Measurements from ENCODE around the gene DFFB.

GRCh38 chr1:3925762-3926161 lies 68.5 kb downstream of the DFFB start:
- no peak for TF ChIP-seq EZH2phosphoT487 (IDR thresholded peaks at IDR 0.05; ENCODE audit: low read depth, severe bottlenecking, unreplicated experiment)
- TF ChIP-seq, protein P1, sequence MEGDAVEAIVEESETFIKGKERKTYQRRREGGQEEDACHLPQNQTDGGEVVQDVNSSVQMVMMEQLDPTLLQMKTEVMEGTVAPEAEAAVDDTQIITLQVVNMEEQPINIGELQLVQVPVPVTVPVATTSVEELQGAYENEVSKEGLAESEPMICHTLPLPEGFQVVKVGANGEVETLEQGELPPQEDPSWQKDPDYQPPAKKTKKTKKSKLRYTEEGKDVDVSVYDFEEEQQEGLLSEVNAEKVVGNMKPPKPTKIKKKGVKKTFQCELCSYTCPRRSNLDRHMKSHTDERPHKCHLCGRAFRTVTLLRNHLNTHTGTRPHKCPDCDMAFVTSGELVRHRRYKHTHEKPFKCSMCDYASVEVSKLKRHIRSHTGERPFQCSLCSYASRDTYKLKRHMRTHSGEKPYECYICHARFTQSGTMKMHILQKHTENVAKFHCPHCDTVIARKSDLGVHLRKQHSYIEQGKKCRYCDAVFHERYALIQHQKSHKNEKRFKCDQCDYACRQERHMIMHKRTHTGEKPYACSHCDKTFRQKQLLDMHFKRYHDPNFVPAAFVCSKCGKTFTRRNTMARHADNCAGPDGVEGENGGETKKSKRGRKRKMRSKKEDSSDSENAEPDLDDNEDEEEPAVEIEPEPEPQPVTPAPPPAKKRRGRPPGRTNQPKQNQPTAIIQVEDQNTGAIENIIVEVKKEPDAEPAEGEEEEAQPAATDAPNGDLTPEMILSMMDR (IDR thresholded peaks at IDR 0.05; ENCODE audit: poor library complexity), result no peak
- no peak for TF ChIP-seq EZH2 (IDR thresholded peaks at IDR 0.05; ENCODE audit: borderline replicate concordance)

All from hepatocyte (in vitro differentiated cells).